Measurements from ENCODE around the gene MIB1.

Gene MIB1

GRCh38 chr18:21769206-21769605 is 28.6 kb downstream of the MIB1 start:
- Histone ChIP-seq H3K4me3 (ENCODE audit: low read depth, low read length) (no peak overlapping the region), H3K36me3 (ENCODE audit: control insufficient read depth in 2 of 2, insufficient read depth in 1 of 2, low read length in 2 of 2) (peaks cover 26 to 63% of the 10 kb centered on the region in 2 experiments), H3K9me3 (ENCODE audit: control insufficient read depth, insufficient read depth, low read depth, low read length) (no peaks in the 10 kb centered on the region), H3K4me1 (ENCODE audit: control insufficient read depth, insufficient read depth, low read length) (peaks cover 8% of the 10 kb centered on the region), H3K27ac (ENCODE audit: extremely low read depth, low read depth, low read length) (no peak overlapping the region)
- CTCF ChIA-PET = no interaction called here
- TF ChIP-seq ZNF513 (tag by site-specific recombination; IDR thresholded peaks at IDR 0.05) = no peak
- TF ChIP-seq ZNF692 (tag by site-specific recombination; IDR thresholded peaks at IDR 0.05) = no peak
- POLR2A ChIA-PET = no interaction called here

GRCh38 chr18:21774722-21775121 is 34.1 kb downstream of the MIB1 start:
- H3K4me3 ChIP-seq (ENCODE audit: low read depth, low read length) = no peak overlapping the region
- no peaks in the 10 kb centered on the region for H3K4me1 ChIP-seq (ENCODE audit: control insufficient read depth, insufficient read depth, low read length)
- no peaks in the 10 kb centered on the region for H3K9me3 ChIP-seq (ENCODE audit: control insufficient read depth, insufficient read depth, low read depth, low read length)
- H3K27ac ChIP-seq (ENCODE audit: extremely low read depth, low read depth, low read length) = no peak overlapping the region
- POLR2A ChIA-PET = no interaction called here
- H3K36me3 ChIP-seq (ENCODE audit: control insufficient read depth in 2 of 2, insufficient read depth in 1 of 2, low read length in 2 of 2) = peaks cover 27 to 61% of the 10 kb centered on the region in 2 experiments
- CTCF ChIA-PET = interaction anchor here (0.7 to 2.5 kb wide), 2 partner anchors 46 to 467 kb away, joined by 3 to 8 read pairs; no protein-coding TSS in a partner anchor
- TF ChIP-seq ZNF623 (tag by site-specific recombination; IDR thresholded peaks at IDR 0.05) (peak; percentile 78), KLF7 (tag by site-specific recombination; IDR thresholded peaks at IDR 0.05; ENCODE audit: borderline replicate concordance) (peak; percentile 55; the same call in 1 of the 2 replicates), ZNF214 (tag by site-specific recombination; IDR thresholded peaks at IDR 0.05; ENCODE audit: borderline replicate concordance) (no peak), ZNF704 (tag by site-specific recombination; IDR thresholded peaks at IDR 0.05) (no peak), ZNF426 (tag by site-specific recombination; IDR thresholded peaks at IDR 0.05) (peak; percentile 83), ZFHX2 (tag by site-specific recombination; conservative IDR thresholded peaks at IDR 0.05) (no peak), ZNF629 (tag by site-specific recombination; IDR thresholded peaks at IDR 0.05) (peak; percentile 39; the same call in 1 of the 2 replicates), ZNF266 (tag by site-specific recombination; IDR thresholded peaks at IDR 0.05; ENCODE audit: low read depth) (peak; percentile 51; the same call in 1 of the 2 replicates), WT1 (tag by site-specific recombination; IDR thresholded peaks at IDR 0.05) (no peak), ZNF654 (tag by site-specific recombination; IDR thresholded peaks at IDR 0.05; ENCODE audit: low read depth) (peak; percentile 43), ZNF558 (tag by site-specific recombination; IDR thresholded peaks at IDR 0.05) (peak; percentile 75), ZNF2 (tag by site-specific recombination; IDR thresholded peaks at IDR 0.05) (no peak), ZNF404 (tag by site-specific recombination; IDR thresholded peaks at IDR 0.05) (0 out of 2 replicates have a peak, but pooled peaks have one; percentile 9), ZNF830 (tag by site-specific recombination; IDR thresholded peaks at IDR 0.05; ENCODE audit: low read depth) (no peak), ZBTB11 (tag by site-specific recombination; conservative IDR thresholded peaks at IDR 0.05; ENCODE audit: low read depth) (peak; percentile 73), ZNF664 (tag by site-specific recombination; IDR thresholded peaks at IDR 0.05) (peak; percentile 74; the same call in 1 of the 2 replicates), ZNF555 (tag by site-specific recombination; conservative IDR thresholded peaks at IDR 0.05) (peak; percentile 72), RBAK (tag by site-specific recombination; IDR thresholded peaks at IDR 0.05) (0 out of 2 replicates have a peak, but pooled peaks have one; percentile 15), ZNF140 (tag by site-specific recombination; IDR thresholded peaks at IDR 0.05) (peak; percentile 63; the same call in 1 of the 2 replicates), REST (tag by site-specific recombination; IDR thresholded peaks at IDR 0.05) (peak; percentile 75), ZNF202 (tag by site-specific recombination; IDR thresholded peaks at IDR 0.05; ENCODE audit: borderline replicate concordance) (0 out of 2 replicates have a peak, but pooled peaks have one; percentile 40), ZNF529 (tag by site-specific recombination; IDR thresholded peaks at IDR 0.05; ENCODE audit: insufficient replicate concordance) (peak; percentile 23)

All from HEK293 (cell line).